GM19467 (cell line): Measurements from ENCODE around the gene ZNF22.
"Not testable (repeated sequence)": the region's sequence is repeated elsewhere in the genome, so short reads cannot be mapped to it uniquely, and the experiment has no call there.

Experiments used
- ATAC-seq: cut with Tn5 transposase; IDR thresholded peaks from one replicate; pipeline ENCODE4 v1.9.1; 2021; ENCODE audit warnings: mild to moderate bottlenecking, moderate library complexity; ENCODE audit not compliant: unreplicated experiment

Gene ZNF22

DNA sequence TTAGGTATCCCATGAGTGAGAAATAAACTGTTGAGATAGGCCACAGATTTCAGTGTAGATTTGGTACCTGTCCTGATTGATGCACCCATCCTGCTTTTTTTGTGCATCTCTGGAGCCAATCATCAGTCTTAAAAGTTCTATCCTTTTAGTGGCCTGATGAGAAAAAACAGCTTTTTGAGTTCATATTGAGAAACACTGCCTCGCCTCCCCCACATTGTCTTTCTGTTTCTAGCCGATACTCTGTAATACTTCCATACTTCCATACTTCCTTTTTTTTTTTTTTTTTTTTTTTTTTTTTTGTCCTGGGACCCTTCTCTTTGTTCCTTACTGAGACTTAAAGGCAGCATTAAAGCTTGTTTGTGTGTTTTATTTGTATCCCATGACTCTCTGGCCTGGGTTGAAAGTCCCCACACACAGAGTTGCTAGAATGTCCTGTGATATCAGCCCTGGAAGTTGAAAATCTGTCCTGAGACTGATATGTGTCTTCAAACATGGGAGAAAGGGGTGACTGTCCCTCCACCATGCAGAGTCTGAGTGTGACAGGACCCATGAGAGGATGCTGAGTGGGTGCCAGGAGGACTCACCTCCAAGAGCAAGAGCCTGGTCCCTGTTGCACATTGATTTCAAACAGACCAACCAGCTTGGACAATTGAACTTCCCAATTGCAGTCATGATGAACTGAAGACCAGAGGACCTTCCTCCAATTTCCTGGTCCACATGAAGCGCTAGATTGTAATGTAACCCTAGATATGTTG lies 5.7 kb downstream of the ZNF22 start:
- no peak for ATAC-seq

DNA sequence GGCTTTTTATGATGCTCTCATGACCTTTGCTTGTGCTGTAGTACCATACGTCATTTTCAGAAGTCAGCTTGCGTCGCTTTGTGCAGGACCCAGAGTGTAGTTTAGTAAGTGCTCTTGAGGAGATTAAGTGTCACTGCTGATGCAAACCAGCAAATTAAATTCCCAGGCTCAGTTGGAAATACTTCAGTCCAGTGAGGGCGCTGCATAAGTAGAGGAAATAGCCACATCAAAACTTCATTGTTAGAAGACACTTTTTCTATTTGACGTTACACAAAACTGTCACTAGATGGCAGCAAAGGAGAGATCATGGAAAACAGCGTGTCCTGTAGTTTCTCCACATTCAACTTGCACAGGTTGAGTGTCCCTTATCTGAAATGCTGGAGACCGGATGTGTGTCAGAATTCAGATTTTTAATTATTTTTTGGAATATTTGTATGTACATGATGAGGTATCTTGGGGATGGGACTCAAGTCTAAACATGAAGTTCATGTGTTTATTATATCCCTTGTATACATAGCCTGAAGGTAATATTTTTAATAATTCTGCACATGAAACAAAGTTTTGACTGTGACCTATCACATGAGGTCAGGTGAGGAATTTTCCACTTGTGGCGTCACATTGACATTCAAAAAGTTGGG lies 7.9 kb downstream of the ZNF22 start:
- ATAC-seq: peak; percentile 76

DNA sequence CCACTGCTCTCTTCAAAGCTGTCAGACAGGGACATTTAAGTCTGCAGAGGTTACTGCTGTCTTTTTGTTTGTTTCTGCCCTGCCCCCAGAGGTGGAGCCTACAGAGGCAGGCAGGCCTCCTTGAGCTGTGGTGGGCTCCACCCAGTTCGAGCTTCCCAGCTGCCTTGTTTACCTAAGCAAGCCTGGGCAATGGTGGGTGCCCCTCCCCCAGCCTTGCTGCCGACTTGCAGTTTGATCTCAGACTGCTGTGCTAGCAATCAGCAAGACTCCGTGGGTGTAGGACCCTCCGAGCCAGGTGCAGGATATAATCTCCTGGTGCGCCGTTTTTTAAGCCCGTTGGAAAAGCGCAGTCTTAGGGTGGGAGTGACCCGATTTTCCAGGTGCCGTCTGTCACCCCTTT lies 13.8 kb downstream of the ZNF22 start:
- ATAC-seq: not testable (repeated sequence)

DNA sequence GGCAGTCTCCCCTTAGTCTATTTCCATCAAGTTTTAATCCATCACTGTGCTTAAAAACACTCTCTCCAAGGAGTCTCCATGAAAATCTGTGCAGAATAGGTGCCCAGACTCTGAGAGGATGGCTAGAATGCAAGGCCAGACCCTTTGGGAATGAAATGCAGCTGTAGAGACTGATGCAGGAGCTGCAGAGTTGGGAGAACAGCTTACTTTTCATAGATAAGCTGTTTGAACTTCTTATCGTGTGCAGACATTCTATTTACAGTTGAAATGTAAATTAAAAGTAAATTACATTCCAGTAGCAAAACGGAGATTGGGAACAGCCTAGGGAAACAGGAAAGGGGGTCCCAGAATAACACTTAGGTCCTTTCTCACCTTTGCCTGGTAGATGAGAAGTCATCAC lies 14.9 kb downstream of the ZNF22 start:
- no peak for ATAC-seq

DNA sequence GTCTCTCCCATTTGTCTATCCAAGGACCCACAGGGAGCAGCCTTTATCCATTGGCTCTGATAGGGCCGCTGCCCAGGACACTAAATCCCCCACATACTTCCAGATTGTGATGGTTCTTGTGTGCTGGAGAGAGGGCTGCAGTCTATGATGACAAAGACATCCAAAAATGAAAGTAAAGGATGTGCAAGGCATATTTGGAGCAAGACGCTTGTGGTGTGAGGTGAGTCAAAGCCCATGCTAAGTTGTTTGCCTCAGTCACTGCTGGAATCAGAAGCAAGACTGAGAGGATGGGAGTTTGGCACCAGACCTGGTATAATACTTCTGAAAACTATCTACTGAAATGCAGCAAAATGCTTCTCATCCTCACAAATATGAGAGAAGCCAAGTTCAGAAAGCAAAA lies 22.7 kb downstream of the ZNF22 start:
- ATAC-seq: no peak

DNA sequence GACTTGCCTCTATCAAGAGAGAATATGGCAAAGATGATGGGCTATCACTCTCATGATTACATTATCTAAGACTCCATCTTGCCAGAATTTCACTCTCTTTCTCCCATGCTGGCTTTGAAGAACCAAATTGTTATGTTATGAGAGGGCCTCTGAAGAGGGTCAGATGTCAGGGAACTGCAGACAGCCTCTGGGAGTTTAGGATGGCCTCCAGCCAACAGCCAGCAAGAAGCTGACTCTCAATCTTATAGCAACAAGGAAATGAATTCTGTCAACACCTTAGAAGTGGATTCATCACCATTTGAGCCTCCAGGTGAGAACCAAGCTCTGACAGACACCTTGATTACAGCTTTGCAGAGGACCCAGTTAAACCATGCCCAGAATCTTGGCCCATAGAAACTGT lies 33.6 kb downstream of the ZNF22 start:
- no peak for ATAC-seq

DNA sequence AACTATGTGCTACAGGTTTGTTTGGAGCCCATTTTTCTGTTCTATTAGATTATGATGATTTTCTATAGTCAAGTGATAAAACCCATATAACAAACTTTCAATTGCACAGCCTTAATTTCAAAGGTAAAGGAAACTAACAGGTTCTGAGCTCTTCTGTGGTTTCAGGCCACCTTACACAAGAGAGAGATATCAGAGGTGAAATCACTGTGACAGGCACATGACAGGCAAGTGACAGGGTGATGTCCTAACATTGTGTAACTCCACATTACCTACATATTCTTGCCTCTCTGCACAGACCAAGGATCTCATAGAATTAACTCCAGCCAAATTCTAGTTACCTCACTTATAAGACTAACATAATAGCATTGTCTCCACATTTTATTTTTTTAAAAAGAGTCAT lies 35.0 kb downstream of the ZNF22 start:
- no peak for ATAC-seq

DNA sequence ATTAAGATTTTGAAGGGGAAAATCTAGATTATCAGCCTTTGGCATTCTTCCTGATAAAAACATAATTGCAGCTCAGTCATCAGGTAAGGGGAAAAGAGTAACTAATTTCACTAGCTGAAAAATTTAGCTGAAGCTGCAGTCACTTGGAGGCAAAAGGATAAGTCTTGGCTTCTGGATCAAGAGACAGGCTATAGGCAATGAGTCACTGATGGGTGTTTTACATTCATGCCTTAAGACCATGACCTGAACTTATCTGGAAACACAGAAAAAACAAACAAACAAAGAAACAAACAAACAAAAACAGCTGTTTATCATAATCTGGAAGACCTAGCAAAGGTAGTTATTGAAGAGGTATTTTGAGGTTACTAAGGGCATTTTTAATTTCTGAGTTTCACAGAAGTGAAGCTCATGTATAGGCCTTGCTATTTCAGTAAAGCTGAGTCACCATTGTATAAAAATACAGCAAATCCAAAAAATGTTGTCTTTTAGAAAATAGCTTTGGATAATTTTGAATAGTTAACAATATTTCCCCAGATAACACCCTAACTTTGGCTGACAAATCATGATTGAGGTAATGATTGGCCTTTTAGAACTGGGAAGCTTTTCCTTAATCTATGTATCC lies 40.3 kb downstream of the ZNF22 start:
- no peak for ATAC-seq

DNA sequence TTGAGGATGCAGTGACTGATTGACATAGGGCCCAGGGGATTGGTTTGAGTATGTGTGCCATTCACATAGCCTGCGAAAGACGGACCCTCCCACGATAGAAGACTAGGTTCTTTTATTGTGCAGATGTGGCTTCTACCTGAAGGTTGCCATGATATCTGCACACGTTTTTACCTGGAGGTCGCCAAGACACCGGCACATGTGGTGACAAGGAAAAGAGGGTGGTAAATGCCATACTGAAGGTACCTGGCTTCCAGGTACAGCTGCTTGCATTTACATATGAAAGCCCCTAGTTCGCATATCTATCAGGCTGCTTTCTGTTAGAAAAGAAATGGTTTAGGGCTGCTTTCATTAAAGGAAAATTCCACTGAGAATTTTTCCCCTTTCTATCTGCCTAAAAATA lies 43.6 kb downstream of the ZNF22 start:
- ATAC-seq: no peak

DNA sequence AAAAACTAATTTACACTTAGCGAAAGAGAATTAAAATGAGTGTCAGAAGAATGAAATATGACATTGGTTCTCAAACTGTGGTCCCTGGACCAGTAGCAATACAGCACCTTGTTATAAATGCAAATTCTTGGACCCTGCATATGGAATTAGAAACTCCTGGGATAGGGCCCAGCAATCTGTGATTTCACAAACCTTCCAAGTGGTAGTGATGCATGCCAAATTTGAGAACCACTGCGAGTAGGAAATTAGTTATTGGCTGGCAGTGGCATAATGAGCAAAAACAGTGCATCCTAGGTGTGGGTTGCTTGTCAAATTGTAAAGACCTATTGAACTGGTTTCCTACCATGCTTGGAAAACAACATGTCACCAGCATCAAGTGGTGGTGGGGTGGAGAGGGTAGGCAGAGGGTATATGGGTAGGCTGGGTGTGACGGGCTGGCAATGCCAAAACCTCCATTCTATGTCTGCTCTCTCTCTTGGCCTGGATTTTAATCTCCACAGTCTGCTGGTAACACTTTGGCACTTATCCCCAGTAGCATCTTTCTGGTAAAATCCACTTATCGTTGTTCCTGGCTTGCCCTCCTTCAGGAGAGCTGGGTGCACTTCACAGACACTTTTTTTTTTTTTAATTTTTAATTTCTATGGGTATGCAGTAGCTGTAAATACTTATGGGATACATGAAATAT lies 50.0 kb downstream of the ZNF22 start:
- ATAC-seq: no peak

DNA sequence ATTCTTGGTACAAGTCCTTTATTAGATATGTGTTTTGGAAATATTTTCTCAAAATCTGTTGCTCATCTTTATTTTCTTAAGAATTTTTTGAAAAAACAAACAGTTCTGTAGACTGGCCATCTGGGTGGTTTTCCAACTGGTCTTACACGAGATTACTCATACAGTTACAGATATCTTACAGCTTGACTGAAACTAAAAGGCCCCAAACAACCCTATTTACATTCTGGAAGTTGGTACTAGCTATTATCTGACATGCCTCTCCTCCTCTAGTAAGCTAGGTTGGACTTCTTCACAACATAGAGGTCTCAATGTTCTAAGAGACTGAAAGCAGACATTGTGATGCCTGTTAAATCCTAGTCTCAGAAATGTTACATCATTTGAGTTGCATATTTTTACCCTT lies 52.0 kb downstream of the ZNF22 start:
- no peak for ATAC-seq

DNA sequence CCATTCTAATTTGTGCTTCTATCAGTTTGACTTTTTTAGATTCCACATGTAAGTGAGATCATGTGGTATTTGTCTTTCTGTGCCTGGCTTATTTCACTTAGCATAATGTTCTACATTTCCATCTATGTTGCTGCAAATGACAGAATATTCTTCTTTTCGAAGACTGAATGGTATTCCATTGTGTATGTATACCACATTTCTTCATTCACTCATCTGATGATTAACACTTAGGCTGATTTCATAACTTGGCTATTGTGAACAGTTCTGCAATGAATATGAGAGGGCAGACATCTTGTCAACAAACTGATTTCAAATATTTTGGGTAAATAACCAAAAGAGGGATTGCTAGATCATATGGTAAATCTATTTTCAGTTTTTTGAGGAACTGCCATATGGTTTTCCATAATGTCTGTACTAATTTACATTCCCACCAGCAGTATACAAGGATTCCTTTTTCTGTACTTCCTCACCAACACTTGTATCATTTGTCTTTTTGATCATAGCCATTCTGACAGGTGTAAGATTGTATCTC lies 52.9 kb downstream of the ZNF22 start:
- ATAC-seq: no peak
